GM20000 (cell line): ENCODE measurements around the gene PHF21A.

Experiments used
- DNase-seq: peaks from one replicate; pipeline ENCODE4 v3.0.0; 2012; ENCODE audit warnings: low spot score
- CTCF ChIP-seq: IDR thresholded peaks from 2 replicates; pipeline ENCODE4 v1.5.1; 2012; ENCODE audit warnings: mild to moderate bottlenecking, control low read depth; ENCODE audit errors: extremely low read depth, missing control alignments

PHF21A gene

GRCh38 chr11:46063138-46063537 is 58.1 kb downstream of the PHF21A start:
- TF ChIP-seq CTCF, result no peak
- no peak for DNase-seq

- no peak for TF ChIP-seq CTCF
- DNase-seq, result no peak
These were observed 61.2 kb downstream of the PHF21A start for GRCh38 chr11:46060013-46060412.

GRCh38 chr11:46057489-46057888 is 63.8 kb downstream of the PHF21A start:
- no peak for DNase-seq
- TF ChIP-seq CTCF, result no peak

- no peak for TF ChIP-seq CTCF
- no peak for DNase-seq
These were observed 65.9 kb downstream of the PHF21A start for GRCh38 chr11:46055371-46055770.

- no peak for TF ChIP-seq CTCF
- no peak for DNase-seq
These were observed 70.2 kb downstream of the PHF21A start for GRCh38 chr11:46051102-46051501.

- DNase-seq, result no peak
- no peak for TF ChIP-seq CTCF
These were observed 70.6 kb downstream of the PHF21A start for GRCh38 chr11:46050662-46051061.

- no peak for TF ChIP-seq CTCF
- DNase-seq, result no peak
These were observed 71.2 kb downstream of the PHF21A start for GRCh38 chr11:46050003-46050461.
